Measurements from ENCODE around the gene ASAP3. TPM values are rescaled to one million over a fixed set of nuclear protein-coding genes. Genes with fewer than 3 reads are reported as not detected.

Gene ASAP3
- total RNA-seq, 4 donors from 2014 or later, result 17.6 to 39.0 (median 30.5) TPM

GRCh38 chr1:23442751-23443150 is 41.2 kb downstream of the ASAP3 start:
- Histone ChIP-seq H3K4me1 (peaks cover 0 to 53% (median 17%) of the 10 kb centered on the region in 3 donors), H3K4me3 (no peak overlapping the region), H3K27ac (no peak overlapping the region), H3K36me3 (peaks cover 0 to 46% (median 0%) of the 10 kb centered on the region in 3 donors), H3K27me3 (no peaks in the 10 kb centered on the region), H3K9me3 (no peaks in the 10 kb centered on the region)
- TF ChIP-seq CTCF (IDR thresholded peaks at IDR 0.05), result no peak
- DNase-seq, result no peak
- 30 to 38% methylated on average over 3 of the region's 3 CpGs for WGBS, 2 donors
- intact Hi-C loops (cut with DNase I), result no loop called here

- TF ChIP-seq CTCF (IDR thresholded peaks at IDR 0.05) (no peak), POLR2A (IDR thresholded peaks at IDR 0.05) (no peak)
- H3K4me3 ChIP-seq, result no peak overlapping the region
- H3K9me3 ChIP-seq, result no peaks in the 10 kb centered on the region
- H3K4me1 ChIP-seq, result peaks cover 0 to 45% (median 17%) of the 10 kb centered on the region in 3 donors
- 87 to 100% methylated on average over 4 of the region's 8 CpGs for WGBS, 2 donors
- H3K27ac ChIP-seq, result no peak overlapping the region
- no peaks in the 10 kb centered on the region for H3K27me3 ChIP-seq
- intact Hi-C loops (cut with DNase I), result no loop called here
- no peak for DNase-seq
- peaks cover 0 to 58% (median 0%) of the 10 kb centered on the region in 3 donors for H3K36me3 ChIP-seq
Observed at GRCh38 chr1:23441446-23442148, 42.4 kb downstream of the ASAP3 start.

- no peak overlapping the region for H3K4me3 ChIP-seq
- no peaks in the 10 kb centered on the region for H3K9me3 ChIP-seq
- peaks cover 0 to 88% (median 0%) of the 10 kb centered on the region in 3 donors for H3K36me3 ChIP-seq
- no peak for TF ChIP-seq CTCF (IDR thresholded peaks at IDR 0.05)
- no peak for TF ChIP-seq POLR2A (IDR thresholded peaks at IDR 0.05)
- no peak for DNase-seq
- H3K27me3 ChIP-seq, result no peaks in the 10 kb centered on the region
- H3K27ac ChIP-seq, result no peak overlapping the region
- intact Hi-C loops (cut with DNase I), result no loop called here
- H3K4me1 ChIP-seq, result peaks cover 9 to 40% (median 11%) of the 10 kb centered on the region in 3 donors
- WGBS, 2 donors, result 83 to 87% methylated on average over 6 to 8 of the region's 8 CpGs
Observed at GRCh38 chr1:23438545-23438944, 45.4 kb downstream of the ASAP3 start.

GRCh38 chr1:23437355-23437664 is 46.7 kb downstream of the ASAP3 start:
- TF ChIP-seq CTCF (IDR thresholded peaks at IDR 0.05), result no peak
- no peak for TF ChIP-seq POLR2A (IDR thresholded peaks at IDR 0.05)
- Histone ChIP-seq H3K27ac (no peak overlapping the region), H3K27me3 (no peaks in the 10 kb centered on the region), H3K9me3 (no peaks in the 10 kb centered on the region), H3K36me3 (peaks cover 0 to 98% (median 0%) of the 10 kb centered on the region in 3 donors), H3K4me1 (peaks cover 4 to 28% (median 11%) of the 10 kb centered on the region in 3 donors), H3K4me3 (no peak overlapping the region)
- DNase-seq, result no peak
- WGBS, 2 donors, result 71 to 91% methylated on average over 8 to 13 of the region's 13 CpGs
- intact Hi-C loops (cut with DNase I), result no loop called here

- WGBS, 2 donors, result 69 to 100% methylated on average over 1 to 11 of the region's 49 CpGs
Observed at GRCh38 chr1:23436520-23437354, 47.2 kb downstream of the ASAP3 start.

More at GRCh38 chr1:23436520-23437354, 47.2 kb downstream of the ASAP3 start:
- no peak for DNase-seq
- no peaks in the 10 kb centered on the region for H3K9me3 ChIP-seq
- H3K36me3 ChIP-seq, result peaks cover 0 to 98% (median 0%) of the 10 kb centered on the region in 3 donors
- intact Hi-C loops (cut with DNase I), result no loop called here
- peak overlapping the region in 2 of 4 donors; percentile 9 to 48 for H3K27ac ChIP-seq
- H3K27me3 ChIP-seq, result no peaks in the 10 kb centered on the region
- H3K4me3 ChIP-seq, result no peak overlapping the region
- peaks cover 4 to 28% (median 11%) of the 10 kb centered on the region in 3 donors for H3K4me1 ChIP-seq
- no peak for TF ChIP-seq POLR2A (IDR thresholded peaks at IDR 0.05)
